GM13976 (cell line): ENCODE measurements around the gene COL9A3.

Experiments
- DNase-seq: peaks from one replicate; pipeline ENCODE4 v3.0.0; 2012; ENCODE audit warnings: low spot score
- in situ Hi-C: fragments of 300-500 bp; cut with MboI; formaldehyde crosslinking; loops from one replicate; pipeline ENCODE4 v1.12.0; 2022; ENCODE audit warnings: low sequenced_read_pairs, mixed read lengths, inconsistent platforms; ENCODE audit not compliant: unreplicated experiment
- TF ChIP-seq, protein P1 (sequence below): IDR thresholded peaks from 2 replicates; pipeline ENCODE4 v1.5.1; 2012; ENCODE audit warnings: borderline replicate concordance, mild to moderate bottlenecking; ENCODE audit not compliant: insufficient read depth; ENCODE audit errors: extremely low read depth, missing control alignments, control extremely low read depth

The COL9A3 gene

DNA sequence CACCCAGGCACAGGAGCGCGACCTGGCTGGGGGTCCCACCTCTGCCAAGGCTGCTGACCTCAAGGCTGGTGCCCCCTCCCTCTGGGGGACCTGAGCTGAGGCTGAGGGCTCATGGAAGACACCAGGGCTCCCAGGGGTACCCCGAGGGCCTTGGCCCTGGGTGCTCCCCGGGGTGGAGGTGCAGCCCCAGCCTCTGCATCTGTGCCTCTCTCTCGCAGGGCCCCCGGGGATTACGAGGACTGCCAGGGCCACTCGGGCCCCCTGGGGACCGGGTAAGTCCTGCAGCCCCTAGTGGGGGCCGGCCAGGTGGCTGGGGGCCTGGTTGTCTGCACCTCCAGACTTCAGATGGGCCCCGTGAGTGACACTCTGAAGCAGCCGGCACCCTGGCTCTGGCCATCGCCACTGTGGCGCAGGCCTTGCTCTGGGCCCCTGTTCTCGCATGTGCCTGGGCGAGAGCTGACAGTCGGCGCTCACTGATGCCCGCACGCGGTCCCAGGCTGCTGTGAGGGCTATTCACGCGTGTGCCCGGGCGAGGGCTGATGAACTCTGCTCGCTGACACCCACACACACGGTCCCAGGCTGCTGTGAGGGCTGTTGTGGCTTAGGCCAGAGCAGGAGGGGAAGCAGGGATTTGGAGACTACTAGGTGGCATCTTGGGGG lies 9.3 kb downstream of the COL9A3 start:
- in situ Hi-C loops = no loop called here
- TF ChIP-seq, protein P1, sequence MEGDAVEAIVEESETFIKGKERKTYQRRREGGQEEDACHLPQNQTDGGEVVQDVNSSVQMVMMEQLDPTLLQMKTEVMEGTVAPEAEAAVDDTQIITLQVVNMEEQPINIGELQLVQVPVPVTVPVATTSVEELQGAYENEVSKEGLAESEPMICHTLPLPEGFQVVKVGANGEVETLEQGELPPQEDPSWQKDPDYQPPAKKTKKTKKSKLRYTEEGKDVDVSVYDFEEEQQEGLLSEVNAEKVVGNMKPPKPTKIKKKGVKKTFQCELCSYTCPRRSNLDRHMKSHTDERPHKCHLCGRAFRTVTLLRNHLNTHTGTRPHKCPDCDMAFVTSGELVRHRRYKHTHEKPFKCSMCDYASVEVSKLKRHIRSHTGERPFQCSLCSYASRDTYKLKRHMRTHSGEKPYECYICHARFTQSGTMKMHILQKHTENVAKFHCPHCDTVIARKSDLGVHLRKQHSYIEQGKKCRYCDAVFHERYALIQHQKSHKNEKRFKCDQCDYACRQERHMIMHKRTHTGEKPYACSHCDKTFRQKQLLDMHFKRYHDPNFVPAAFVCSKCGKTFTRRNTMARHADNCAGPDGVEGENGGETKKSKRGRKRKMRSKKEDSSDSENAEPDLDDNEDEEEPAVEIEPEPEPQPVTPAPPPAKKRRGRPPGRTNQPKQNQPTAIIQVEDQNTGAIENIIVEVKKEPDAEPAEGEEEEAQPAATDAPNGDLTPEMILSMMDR = no peak
- DNase-seq = no peak

DNA sequence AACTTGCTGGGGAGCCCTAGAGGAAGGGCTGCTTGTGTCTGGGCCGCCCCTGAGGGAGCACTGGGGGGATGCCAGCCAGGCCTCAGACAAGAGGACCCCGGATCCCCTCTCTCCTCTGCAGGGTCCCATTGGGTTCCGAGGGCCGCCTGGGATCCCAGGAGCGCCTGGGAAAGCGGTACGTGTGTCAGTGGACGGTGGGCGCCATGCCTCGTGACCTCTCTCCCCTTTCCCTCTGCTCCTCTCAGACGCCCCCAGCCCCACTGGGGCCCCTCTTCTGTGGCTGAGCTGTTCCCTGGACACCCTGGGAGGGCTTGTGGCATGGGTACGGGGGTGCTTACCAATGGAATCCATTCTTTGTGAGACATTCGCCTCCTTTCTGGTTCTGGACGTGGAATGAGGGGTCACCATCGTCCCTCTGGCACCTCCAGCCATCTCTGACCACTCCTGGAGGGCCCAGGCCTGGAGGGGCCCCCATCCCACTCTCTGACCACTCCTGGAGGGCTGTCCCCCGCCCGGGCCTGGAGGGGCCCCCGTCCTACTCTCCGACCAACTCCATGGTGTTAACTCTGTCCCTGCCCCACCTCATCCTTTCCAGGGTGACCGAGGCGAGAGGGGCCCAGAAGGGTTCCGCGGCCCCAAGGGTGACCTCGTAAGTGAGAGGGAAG lies 9.9 kb downstream of the COL9A3 start:
- TF ChIP-seq, protein P1 = no peak
- in situ Hi-C loops = no loop called here
- DNase-seq = no peak

DNA sequence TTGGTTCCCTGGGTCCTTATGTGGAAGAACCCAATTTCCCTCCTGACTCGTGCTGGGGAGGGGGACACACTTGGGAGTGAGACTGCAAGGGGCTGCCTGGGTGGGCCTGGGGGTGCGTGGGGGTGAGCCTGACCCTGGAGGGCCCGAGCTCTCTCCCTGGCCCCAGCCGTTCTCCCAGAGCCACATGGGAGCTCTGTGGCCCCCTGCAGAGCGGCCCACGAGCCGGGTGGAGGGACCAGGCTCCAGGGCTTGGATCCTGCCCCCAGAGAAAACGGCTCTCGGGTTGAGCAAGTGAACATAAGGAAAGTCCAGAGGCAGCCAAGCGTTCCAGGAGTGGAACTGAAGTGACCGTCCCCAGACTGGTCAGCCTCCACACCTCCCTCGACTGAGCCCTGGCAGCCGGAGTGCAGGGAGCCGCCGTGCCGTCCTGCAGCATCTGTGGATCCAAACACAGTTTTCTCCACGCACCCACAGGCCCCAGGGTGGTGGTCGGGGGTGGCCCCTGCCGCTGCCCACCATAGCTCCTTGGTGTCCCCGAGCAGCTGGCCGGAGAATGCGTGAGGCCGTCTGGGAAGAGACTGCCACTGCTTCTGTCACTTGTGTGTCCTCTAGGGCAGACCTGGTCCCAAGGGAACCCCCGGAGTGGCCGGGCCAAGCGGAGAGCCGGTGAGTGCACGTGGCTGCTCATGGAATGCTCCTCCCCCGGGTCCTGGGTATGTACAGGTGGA lies 10.6 kb downstream of the COL9A3 start:
- TF ChIP-seq, protein P1 = no peak
- DNase-seq = no peak
- in situ Hi-C loops = no loop called here

DNA sequence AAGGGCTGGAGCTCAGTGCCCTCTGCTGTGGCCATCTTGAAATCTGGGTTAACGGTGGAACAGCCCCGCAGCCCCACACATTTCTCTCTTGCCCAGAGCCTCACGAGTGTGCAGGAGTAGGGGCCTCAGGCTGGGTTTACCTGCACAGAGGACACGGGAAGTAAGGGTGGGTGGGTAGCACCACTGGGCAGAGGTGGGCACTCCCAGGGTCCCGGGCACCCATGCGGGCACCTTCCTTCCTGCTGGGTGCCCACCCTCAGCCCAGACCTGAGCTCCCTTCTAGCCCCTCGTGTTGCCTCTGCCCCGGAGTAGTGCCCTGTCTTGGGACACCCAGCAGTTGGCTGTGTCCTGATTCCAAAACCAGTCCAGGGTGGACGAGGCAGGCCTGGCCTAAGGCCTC lies 11.2 kb downstream of the COL9A3 start:
- DNase-seq = no peak
- in situ Hi-C loops = no loop called here
- TF ChIP-seq, protein P1 = no peak

DNA sequence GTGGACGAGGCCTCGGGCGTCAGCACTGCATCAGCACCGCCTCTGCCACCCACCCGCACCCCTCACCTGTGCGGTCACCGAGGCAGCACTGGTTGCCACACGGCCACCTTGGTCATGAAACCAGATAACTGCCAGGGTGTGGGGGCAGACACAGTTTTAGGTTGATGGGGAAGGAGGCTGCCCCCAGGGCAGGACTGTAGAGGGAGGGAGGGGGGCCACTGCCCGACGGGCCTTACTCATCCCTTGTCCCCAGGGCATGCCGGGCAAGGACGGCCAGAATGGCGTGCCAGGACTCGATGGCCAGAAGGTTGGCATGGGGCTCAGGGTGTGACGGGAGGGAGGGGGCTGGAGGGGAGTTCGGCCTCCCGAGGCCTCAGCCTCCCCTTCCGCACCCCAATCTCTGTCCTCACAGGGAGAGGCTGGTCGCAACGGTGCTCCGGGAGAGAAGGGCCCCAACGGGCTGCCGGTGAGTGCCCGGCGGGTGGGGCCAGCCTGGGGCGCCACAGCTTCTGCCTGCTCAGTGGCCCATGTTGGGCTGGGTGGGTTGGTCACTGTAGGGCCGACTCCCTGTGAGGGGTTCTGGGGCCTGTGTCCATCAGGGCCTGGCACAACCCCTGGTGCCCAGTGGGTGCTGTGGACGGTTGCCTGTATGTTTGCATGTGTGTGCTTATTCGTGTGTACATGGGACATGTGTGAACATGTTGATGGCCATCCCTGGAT lies 11.8 kb downstream of the COL9A3 start:
- in situ Hi-C loops = no loop called here
- TF ChIP-seq, protein P1 = no peak
- no peak for DNase-seq
